Measurements from ENCODE around the gene DCUN1D1. TPM values are rescaled to one million over a fixed set of nuclear protein-coding genes. Genes with fewer than 3 reads are reported as not detected.

Gene DCUN1D1
- polyA plus RNA-seq, 4 donors = 50.5 to 66.7 (median 61.2) TPM

DNA sequence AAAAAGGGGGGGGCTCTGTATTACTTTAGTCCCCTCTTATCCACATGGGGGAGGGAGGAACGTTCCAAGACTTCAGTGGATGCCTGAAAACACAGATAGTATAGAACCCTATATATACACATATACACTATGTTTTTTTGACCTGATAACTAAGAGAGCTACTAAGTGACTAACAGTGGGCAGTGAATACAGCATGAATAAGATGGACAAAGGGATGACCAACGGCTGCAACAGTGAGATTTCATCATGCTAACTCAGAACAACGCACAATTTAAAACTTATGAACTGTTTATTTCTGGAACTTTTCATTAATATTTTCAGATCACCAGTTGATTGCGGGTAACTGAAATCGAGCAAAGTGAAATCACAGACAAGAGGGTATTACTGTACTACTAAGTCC lies 7.3 kb downstream of the DCUN1D1 start:
- no peak for DNase-seq (ENCODE audit: low read depth in 4 of 4, low spot score in 3 of 4)

DNA sequence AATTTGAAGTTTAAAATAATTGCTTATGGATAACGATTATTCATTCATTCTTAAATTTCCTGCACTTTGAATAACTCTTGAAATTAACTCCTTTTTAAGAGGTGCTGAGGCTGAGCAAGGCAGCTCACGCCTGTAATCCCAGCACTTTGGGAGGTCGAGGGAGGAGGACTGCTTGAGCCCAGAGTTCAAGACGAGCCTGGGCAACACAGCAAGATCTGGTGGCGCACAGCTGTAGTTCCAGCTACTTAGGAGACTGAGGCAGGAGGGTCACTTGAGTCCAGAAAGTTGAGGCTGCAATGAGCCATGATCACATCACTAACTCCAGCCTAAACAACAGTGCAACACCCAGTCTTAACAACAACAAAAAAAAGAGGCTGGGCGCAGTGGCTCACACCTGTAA lies 8.0 kb downstream of the DCUN1D1 start:
- no peak for DNase-seq (ENCODE audit: low read depth in 4 of 4, low spot score in 3 of 4)

DNA sequence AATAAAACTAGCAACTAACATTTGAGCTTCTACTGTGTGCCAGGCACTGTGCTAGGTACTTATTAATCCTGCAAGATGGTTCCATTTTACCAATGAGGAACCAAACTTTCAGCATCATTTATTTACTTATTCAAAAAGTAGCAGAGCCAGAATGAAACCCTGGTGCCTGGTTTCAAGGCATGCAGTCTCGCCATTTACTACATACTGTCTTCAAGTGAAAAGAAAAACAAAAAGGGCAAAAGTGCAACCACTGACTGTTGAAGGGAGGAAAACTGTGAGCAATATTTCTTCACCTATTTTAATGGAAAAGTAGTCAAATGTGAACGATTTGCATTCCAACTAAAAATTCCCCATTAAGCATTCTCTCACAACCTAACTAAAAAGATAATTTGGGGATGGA lies 8.7 kb downstream of the DCUN1D1 start:
- peak in 1 of 4 donors; percentile 33 for DNase-seq (ENCODE audit: low read depth in 4 of 4, low spot score in 3 of 4)

DNA sequence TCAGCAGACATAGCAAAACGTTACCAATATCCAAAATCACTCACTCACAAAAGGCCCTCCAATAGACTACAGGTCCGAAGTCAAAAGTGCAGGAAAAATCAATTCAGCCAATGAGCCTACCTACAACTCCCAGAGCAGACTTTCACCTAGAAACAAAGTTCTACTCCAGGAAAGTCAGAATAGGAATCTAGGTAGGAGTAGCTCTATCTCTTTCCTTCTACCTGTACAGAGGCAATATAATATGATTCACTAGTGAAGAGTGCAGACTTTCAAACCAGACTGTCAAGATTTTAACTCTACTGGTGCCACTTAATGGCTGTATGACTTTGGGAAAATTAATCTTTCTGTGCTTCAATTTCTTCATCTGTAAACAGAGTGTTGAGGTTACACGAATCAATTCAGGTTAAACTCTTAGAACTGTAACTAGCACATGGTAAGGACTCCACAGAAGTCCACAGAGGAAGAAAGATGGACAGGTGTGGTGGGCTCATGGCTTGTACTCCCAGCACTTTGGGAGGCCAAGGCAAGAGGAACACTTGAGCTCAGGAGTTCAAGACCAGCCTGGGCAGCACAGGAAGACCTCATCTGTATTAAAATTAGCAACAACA lies 9.4 kb downstream of the DCUN1D1 start:
- DNase-seq (ENCODE audit: low read depth in 4 of 4, low spot score in 3 of 4) = no peak

DNA sequence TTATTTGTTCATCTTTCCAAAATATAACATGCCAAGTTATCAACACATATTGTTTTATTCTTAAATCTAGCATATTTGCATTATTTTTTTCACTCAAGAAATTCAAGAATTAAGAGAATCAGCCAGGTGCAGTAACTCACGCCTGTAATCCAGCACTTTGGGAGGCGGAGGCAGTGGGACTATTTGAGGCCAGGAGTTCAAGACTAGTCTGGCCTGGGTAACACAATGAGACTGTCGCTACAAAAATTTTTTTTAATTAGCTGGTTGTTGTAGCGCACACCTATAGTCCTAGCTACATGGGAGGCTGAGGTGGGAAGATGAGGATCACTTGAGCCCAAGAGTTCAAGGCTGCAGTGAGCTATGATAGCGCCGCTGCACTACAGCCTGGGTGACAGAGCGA lies 10.5 kb downstream of the DCUN1D1 start:
- DNase-seq (ENCODE audit: low read depth in 4 of 4, low spot score in 3 of 4) = no peak

DNA sequence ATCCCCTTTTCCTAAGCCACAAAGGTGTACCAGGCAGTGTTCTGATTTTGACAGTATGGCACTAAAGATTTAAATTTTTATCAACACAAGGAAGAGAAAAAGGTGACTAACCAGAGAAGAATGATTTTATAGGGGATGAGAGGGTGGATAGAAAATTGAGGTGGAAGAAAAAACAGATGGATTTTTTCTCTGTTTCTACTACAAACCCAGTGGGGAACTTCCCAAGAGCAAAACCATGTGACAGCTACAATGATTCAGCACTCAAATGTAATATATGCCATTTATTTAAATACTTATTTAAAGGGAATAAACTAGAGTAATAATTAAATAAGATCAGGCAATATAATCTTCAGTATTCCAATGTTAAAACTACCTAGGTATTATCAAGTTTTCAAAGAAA lies 11.1 kb downstream of the DCUN1D1 start:
- DNase-seq (ENCODE audit: low read depth in 4 of 4, low spot score in 3 of 4) = no peak

DNA sequence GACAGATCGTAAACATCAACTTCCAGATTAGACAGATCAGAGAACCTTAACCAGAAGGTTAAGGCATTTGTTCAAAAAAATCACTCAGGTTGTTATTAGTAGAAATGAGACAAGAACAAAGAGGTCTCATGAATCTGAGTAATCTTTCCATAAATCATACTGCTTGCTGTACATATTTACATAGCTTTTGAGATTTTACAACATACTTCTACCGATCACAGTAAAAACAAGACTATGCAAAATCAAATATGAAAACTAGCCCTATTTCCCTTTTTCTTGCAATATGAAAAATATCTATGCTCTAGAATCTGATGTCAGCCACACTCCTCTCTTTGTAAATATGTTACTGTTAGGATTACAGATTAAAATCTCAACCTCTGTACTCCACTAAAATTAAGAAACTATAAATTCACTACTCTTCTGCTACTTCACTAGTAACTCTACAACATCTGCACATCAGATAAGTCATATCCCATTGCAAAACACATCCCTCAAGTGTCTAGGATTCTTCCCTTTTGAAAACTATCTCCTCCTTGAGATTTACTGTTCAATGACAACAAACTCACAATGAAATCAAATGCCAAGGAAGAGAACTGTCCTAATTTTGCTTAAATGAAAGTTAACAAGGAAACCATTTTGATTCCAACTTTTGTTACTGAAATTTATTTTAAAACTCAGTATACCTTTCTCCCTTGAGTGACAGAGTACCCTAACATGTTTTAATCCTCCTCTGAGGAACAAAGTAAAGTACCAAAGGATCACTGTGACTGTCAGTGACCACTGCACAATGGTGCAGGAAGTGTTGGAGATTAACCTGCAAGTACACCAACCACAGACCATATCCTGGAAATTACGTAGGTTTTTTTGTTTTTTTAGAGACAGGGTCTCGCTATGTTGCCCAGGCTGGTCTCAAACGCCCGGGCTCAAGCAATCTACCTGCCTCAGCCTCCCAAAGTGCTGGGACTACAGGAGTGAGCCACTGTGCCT lies 12.8 kb downstream of the DCUN1D1 start:
- DNase-seq (ENCODE audit: low read depth in 4 of 4, low spot score in 3 of 4) = no peak

DNA sequence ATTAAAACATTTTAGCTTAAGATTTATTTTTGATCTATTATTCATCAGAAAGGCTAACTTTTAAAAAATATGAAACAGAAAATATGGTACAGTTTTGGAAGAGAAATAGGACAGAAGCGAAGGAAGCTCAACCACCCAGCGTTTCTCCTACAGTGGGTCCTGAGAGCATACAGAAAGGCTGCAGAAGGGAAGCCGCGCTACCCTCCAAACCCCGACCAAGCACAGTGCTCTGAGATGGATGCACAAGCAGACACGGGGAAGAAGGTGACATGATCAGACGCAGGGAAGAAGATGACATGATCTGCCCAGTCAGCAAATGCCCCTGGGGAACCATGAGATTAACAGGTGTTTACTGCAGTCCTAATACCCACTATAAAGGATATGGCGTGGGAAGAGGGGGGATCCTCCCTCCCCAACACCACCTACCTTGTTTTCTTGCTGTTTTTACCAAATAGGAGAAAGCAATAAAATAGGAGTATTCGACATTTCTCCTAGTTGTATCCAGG lies 14.4 kb downstream of the DCUN1D1 start:
- no peak for DNase-seq (ENCODE audit: low read depth in 4 of 4, low spot score in 3 of 4)

DNA sequence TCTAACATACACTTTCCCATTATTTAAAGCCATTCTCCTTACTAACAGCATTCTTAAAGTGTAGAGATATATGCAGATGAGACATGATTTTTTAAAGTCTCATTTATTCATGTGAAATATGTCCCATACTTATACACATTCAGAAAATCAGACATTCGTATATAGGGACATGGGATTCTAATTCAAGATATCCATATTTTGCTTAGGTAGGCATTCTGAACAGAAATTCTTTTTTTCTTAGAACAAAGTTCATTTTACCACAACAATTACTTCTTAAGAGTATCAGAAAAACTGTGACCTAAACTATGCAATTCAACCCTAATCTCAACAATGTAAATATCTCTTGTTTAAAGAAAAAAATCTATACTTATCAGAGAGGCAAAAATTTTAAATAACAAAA lies 16.2 kb downstream of the DCUN1D1 start:
- no peak for DNase-seq (ENCODE audit: low read depth in 4 of 4, low spot score in 3 of 4)

DNA sequence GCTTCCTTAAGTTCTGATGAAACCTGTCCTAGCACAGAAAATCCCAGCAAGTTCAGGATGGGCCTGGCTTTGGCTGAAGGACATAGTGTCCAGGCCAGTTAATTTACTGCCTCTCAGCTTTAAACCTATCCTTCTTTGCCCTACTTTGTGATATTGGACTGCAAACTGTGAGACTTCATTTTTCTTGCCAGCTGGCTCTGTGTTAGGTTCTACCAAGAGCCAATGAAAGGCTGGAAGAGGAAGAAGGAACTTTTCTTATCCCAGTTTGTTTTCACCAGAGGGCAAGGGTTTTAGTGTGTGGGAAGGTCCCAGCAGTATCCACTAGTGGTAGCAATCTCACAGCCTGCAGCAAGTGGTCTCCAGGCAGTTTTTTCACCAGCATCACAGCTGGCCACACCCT lies 18.2 kb downstream of the DCUN1D1 start:
- DNase-seq (ENCODE audit: low read depth in 4 of 4, low spot score in 3 of 4) = no peak

DNA sequence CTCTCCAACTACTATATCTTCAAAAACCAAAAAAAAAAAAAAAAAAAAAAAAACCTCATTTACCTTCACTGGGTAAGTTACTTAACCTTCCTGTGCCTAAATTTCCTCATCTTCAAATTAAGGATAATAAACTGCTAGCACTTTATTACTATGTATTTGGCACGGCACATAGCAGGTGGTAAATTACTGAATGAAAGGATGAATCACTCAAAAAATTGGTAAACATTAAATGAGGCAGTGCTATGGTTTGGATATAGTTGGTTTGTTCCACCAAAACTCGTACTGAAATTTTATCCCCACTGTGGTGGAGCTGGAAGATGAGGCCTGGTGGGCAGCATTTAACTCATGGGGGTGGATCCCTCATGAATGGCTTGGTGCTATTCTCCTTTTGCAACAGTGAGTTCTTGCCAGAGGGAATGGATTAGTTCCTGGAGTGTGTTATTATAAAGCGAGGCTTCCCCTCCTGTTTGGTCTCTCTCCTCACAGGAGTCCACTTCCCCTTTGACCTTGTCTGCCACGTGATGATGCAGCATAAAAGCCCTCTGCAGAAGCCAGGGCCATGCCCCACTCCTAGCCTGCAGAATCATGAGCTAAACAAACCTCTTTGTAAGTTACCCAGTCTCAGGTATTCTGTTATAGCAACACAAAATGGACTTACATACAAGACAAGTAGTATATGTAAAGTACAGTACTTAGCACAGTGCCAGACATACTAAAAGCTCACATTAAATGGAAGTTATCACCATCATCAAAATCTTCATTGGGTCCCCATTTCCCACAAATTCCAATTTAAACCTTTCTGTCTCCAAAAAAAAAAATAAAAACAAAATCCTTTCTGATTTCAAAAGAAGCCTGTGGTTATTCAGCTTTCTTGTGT lies 20.6 kb downstream of the DCUN1D1 start:
- no peak for DNase-seq (ENCODE audit: low read depth in 4 of 4, low spot score in 3 of 4)

DNA sequence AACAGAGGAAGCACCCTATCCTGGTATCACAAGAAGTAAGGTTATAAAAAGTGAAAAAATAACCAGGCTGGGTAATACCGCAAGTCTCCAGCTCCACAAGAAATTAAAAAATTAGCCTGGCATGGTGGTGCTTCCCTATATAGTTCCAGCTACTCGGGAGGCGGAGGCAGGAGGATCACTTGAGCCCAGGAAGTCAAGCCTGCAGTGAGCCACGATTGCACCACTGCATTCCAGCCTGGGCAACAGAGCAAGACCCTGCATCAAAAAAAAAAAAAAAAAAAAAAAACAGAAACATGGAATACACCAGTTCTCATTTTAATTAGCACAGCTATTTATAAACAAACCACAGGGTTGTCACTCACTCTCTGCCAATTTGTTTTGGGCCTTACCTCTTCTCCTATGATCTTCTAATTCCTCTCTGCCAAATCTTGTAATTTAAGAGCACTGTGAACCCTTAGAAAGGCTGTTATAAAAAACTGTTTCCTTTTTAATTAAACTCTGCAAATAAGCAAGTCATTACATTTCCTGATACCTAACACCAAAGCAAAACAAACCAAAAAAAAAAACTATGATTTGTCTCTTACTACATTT lies 22.6 kb downstream of the DCUN1D1 start:
- no peak for DNase-seq (ENCODE audit: low read depth in 4 of 4, low spot score in 3 of 4)

DNA sequence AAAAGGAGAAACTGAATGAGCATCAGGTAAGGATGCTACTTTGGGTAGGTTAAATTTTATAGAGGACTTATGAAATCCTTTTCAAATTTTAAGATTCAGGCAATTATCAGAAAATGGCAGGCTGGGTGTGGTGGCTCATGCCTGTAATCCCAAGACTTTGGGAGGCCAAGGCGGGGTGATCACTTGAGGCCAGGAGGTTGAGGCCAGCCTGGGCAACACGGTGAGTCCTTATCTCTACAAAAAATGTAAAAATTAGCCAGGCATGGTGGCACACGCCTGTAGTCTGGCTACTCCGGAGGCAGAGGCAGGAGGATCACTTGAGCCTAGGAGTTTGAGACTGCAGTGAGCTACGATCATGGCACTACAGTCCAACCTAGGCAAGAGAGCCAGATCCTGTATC lies 23.1 kb downstream of the DCUN1D1 start:
- no peak for DNase-seq (ENCODE audit: low read depth in 4 of 4, low spot score in 3 of 4)

DNA sequence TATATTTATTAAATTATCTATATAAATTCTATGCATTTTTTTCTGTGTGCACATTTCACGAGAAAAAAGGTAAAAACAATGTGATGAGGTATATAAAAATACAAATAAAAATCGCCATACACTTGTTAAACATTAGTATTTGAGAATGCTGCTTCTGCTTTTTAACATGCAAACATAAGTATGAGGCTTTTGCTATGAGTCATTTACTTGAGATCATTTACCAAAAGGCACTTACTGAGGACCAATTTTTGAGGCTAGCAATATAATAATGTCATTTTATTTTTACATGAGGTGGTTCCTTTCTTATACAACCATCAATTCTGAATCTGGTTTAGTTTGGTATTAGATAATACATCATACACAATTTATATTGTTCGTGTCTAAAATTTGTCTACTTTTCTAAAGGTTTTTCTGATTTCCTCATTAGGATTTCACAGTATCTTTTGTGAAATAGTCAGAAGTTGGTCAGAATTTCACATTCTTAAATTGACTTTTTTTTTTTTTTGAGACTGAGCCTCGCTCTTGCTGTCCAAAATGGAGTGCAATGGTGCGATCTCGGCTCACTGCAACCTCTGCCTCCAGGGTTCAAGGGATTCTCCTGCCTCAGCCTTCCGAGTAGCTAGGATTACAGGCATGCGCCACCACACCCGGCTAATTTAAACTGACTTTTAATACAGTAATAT lies 25.6 kb downstream of the DCUN1D1 start:
- no peak for DNase-seq (ENCODE audit: low read depth in 4 of 4, low spot score in 3 of 4)

DNA sequence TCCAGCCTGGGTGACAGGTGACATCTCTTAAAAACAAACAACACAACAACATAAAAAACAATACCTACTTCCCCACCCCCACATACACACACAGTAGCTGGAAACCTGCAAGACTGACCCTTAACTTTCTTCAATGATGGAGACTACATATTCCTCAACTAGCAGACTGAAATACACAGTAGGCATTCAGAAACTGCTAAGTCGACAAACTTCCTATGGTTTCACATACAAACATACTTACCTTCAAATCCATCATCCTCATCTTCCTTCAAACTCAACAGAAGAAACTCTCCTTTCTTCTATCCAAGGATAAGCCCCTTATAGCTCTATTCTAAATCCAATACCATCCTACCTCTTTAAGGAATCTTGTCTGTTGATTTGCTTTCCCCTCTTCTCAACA lies 30.6 kb downstream of the DCUN1D1 start:
- no peak for DNase-seq (ENCODE audit: low read depth in 4 of 4, low spot score in 3 of 4)

DNA sequence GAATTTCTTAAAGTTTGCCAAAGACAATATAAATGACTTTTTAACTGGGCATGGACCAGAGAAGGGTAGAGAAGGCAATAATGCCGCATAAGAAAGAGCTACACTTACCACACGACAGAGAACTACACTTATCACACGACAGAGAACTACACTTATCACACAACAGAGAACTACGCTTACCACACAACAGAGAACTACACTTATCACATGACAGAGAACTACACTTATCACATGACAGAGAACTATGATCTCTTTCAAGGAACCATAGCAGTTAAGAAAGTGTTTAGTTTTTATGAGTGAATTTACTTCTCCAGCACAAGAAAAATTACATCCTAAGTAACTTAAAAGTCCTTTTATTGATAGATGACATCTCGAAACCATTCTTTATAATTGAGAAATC lies 32.0 kb downstream of the DCUN1D1 start:
- DNase-seq (ENCODE audit: low read depth in 4 of 4, low spot score in 3 of 4) = no peak

DNA sequence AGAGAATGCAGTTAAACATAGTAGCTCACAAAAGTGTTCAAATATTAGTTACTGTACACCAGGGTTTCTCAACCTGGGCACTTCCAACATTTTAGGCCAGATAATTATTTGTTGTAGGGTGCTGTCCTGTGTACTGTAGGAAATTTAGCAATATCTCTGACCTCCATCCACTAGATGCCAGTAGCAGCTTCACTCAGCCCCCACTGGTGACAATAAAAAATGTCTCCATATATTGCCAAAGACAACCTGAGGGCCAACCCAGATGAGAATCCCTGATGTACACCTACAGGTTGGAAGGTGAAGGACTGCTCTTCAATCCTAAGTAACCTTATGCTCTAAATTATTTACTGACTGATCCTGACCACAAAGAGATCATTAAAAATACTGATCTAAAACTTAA lies 32.5 kb downstream of the DCUN1D1 start:
- DNase-seq (ENCODE audit: low read depth in 4 of 4, low spot score in 3 of 4) = no peak

DNA sequence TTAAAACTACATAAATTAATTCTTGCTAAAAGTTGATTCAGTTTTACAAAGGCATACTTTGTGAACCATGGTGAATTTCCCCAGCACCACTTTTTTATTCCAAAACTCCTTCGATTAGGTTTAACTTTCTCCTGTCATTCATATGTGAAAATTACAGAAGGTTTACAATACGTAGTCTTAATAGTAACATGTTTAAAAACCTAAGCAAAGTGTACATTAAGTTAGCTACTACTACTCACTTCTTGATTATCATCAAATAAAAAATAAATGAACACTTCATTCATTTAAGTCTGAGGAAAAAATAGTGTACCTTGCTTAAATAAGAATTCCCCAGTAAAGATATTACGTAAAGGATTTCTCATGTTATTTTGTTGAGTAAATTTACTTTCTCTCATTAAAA lies 38.6 kb downstream of the DCUN1D1 start:
- no peak for DNase-seq (ENCODE audit: low read depth in 4 of 4, low spot score in 3 of 4)

DNA sequence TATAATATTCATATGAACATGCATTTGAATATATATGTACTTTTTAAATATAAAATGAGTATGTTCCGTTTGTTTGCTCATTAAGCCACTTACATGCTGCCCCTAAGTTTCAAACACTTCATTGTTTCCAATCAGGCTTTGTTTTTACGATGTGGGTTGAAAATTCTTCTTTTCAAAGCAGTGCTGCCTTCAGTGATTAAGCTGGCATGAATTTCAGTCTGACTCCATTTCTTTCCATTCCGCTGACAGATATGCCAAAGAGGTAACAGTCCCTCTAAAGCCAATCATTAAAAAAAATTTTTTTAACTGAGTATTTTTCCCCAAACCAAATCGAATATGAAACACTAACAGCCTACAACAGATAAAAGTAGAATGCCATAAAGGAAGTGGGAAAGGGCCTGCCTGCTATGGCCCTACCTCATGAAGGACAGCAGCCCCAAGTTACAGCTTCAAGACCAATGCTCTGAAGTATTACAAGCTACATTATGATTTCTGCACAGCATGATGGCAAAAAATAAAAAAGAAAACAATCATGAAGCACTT lies 40.0 kb downstream of the DCUN1D1 start:
- DNase-seq (ENCODE audit: low read depth in 4 of 4, low spot score in 3 of 4) = no peak

Data from left renal pelvis (tissue), 4 donors.